Muscle of leg (tissue), 11 donors: ENCODE measurements around the gene EMSY. TPM values are rescaled to one million over a fixed set of nuclear protein-coding genes. Genes with fewer than 3 reads are reported as not detected.
A peak's percentile ranks its signal among the peaks of the same experiment; 100 is the strongest.

ENCODE experiments used
- DNase-seq: peaks from one replicate; pipeline ENCODE4 v3.0.0; 2013
- H3K27ac ChIP-seq: one replicate; pipeline ENCODE4 v1.5.1; 2013; ENCODE audit warnings: mild to moderate bottlenecking, low read length, control low read depth
- H3K27me3 ChIP-seq: one replicate; pipeline ENCODE4 v1.6.1; 2013; ENCODE audit warnings: low read length; ENCODE audit not compliant: control insufficient read depth, insufficient read depth
- H3K36me3 ChIP-seq: one replicate; pipeline ENCODE4 v1.6.1; 2013; ENCODE audit warnings: low read length; ENCODE audit not compliant: control insufficient read depth, insufficient read depth
- H3K4me1 ChIP-seq: one replicate; pipeline ENCODE4 v1.6.1; 2013; ENCODE audit warnings: low read length; ENCODE audit not compliant: control insufficient read depth, insufficient read depth
- H3K4me3 ChIP-seq: one replicate; pipeline ENCODE4 v1.5.1; 2013; ENCODE audit warnings: low read length, control low read depth
- H3K9me3 ChIP-seq: replicated peaks from 2 replicates; pipeline ENCODE4 v1.6.1; 2013; ENCODE audit warnings: low read depth, low read length; ENCODE audit not compliant: control insufficient read depth
- WGBS: methylation state at CpG from one replicate; pipeline ENCODE4 v1.1.5; 2013; ENCODE audit warnings: missing lambda C conversion rate; ENCODE audit not compliant: insufficient coverage; 5-methylcytosine and 5-hydroxymethylcytosine counted together
- polyA plus RNA-seq, 8 donors: library from polyadenylated mRNA; unstranded; fragments of 120-200 nt; gene quantifications; one replicate each; pipeline versions ENCODE4 v1.2.1 to v1.2.3, GENCODE V29; 2013; ENCODE audit warnings: inconsistent platforms in 1 of 8, low replicate concordance in 1 of 8; ENCODE audit not compliant: insufficient read length in 8 of 8, insufficient read depth in 1 of 8
- total RNA-seq: library from RNA; stranded (reverse); fragments of 120-200 nt; gene quantifications from one replicate; pipeline ENCODE4 v1.2.4, GENCODE V29; 2013

Gene EMSY
- total and polyA plus RNA-seq, 9 donors: 12.5 to 16.7 (median 13.6) TPM

- no peaks in the 10 kb centered on the region for H3K4me1 ChIP-seq
- H3K27me3 ChIP-seq: no peaks in the 10 kb centered on the region
- H3K36me3 ChIP-seq: peaks cover 5% of the 10 kb centered on the region
- no peak overlapping the region for H3K27ac ChIP-seq
- no peak overlapping the region for H3K4me3 ChIP-seq
- no peak for DNase-seq
- no peaks in the 10 kb centered on the region for H3K9me3 ChIP-seq
- WGBS: 82% methylated on average over 4 of the region's 5 CpGs
These were observed 65.5 kb downstream of the EMSY start for GRCh38 chr11:76510060-76511047.

GRCh38 chr11:76512851-76513653, 68.2 kb downstream of the EMSY start:
- no peaks in the 10 kb centered on the region for H3K27me3 ChIP-seq
- H3K4me1 ChIP-seq: no peaks in the 10 kb centered on the region
- WGBS: no CpG with 5 or more reads among the region's 1 CpG
- H3K36me3 ChIP-seq: peaks cover 5% of the 10 kb centered on the region
- no peak overlapping the region for H3K4me3 ChIP-seq
- DNase-seq: peak; percentile 48
- no peak overlapping the region for H3K27ac ChIP-seq
- H3K9me3 ChIP-seq: no peaks in the 10 kb centered on the region

GRCh38 chr11:76513654-76514034, 68.8 kb downstream of the EMSY start:
- DNase-seq: no peak
- H3K4me1 ChIP-seq: no peaks in the 10 kb centered on the region
- WGBS: 88% methylated on average over 1 of the region's 3 CpGs
- no peak overlapping the region for H3K4me3 ChIP-seq
- H3K9me3 ChIP-seq: no peaks in the 10 kb centered on the region
- no peaks in the 10 kb centered on the region for H3K27me3 ChIP-seq
- H3K36me3 ChIP-seq: peaks cover 5% of the 10 kb centered on the region
- no peak overlapping the region for H3K27ac ChIP-seq

GRCh38 chr11:76515494-76515893, 70.7 kb downstream of the EMSY start:
- H3K27ac ChIP-seq: no peak overlapping the region
- no CpG with 5 or more reads among the region's 1 CpG for WGBS
- H3K9me3 ChIP-seq: no peaks in the 10 kb centered on the region
- H3K36me3 ChIP-seq: peaks cover 2% of the 10 kb centered on the region
- no peak overlapping the region for H3K4me3 ChIP-seq
- no peaks in the 10 kb centered on the region for H3K4me1 ChIP-seq
- DNase-seq: no peak
- no peaks in the 10 kb centered on the region for H3K27me3 ChIP-seq

- no peaks in the 10 kb centered on the region for H3K9me3 ChIP-seq
- H3K4me3 ChIP-seq: no peak overlapping the region
- no peaks in the 10 kb centered on the region for H3K4me1 ChIP-seq
- H3K27ac ChIP-seq: no peak overlapping the region
- peaks cover 15% of the 10 kb centered on the region for H3K36me3 ChIP-seq
- DNase-seq: no peak
- no peaks in the 10 kb centered on the region for H3K27me3 ChIP-seq
- WGBS: no CpG with 5 or more reads among the region's 5 CpGs
These were observed 78.3 kb downstream of the EMSY start for GRCh38 chr11:76523147-76523546.

GRCh38 chr11:76523786-76524436, 79.1 kb downstream of the EMSY start:
- no peaks in the 10 kb centered on the region for H3K4me1 ChIP-seq
- no peaks in the 10 kb centered on the region for H3K9me3 ChIP-seq
- no peak overlapping the region for H3K27ac ChIP-seq
- H3K27me3 ChIP-seq: no peaks in the 10 kb centered on the region
- WGBS: no CpG with 5 or more reads among the region's 2 CpGs
- H3K36me3 ChIP-seq: peaks cover 15% of the 10 kb centered on the region
- H3K4me3 ChIP-seq: no peak overlapping the region
- no peak for DNase-seq

- no peaks in the 10 kb centered on the region for H3K9me3 ChIP-seq
- H3K27ac ChIP-seq: no peak overlapping the region
- 93% methylated on average over 3 of the region's 4 CpGs for WGBS
- DNase-seq: no peak
- H3K4me3 ChIP-seq: no peak overlapping the region
- H3K27me3 ChIP-seq: no peaks in the 10 kb centered on the region
- no peaks in the 10 kb centered on the region for H3K4me1 ChIP-seq
- peaks cover 17% of the 10 kb centered on the region for H3K36me3 ChIP-seq
These were observed 79.6 kb downstream of the EMSY start for GRCh38 chr11:76524461-76524860.

- H3K4me3 ChIP-seq: no peak overlapping the region
- no peaks in the 10 kb centered on the region for H3K9me3 ChIP-seq
- peaks cover 17% of the 10 kb centered on the region for H3K36me3 ChIP-seq
- no peaks in the 10 kb centered on the region for H3K4me1 ChIP-seq
- peak; percentile 37 for DNase-seq
- no CpG with 5 or more reads among the region's 1 CpG for WGBS
- no peaks in the 10 kb centered on the region for H3K27me3 ChIP-seq
- no peak overlapping the region for H3K27ac ChIP-seq
These were observed 80.1 kb downstream of the EMSY start for GRCh38 chr11:76524919-76525318.

- WGBS: no CpG with 5 or more reads among the region's 2 CpGs
- no peak for DNase-seq
- Histone ChIP-seq H3K27me3 (no peaks in the 10 kb centered on the region), H3K27ac (no peak overlapping the region), H3K4me3 (no peak overlapping the region), H3K9me3 (no peaks in the 10 kb centered on the region), H3K4me1 (no peaks in the 10 kb centered on the region), H3K36me3 (peaks cover 20% of the 10 kb centered on the region)
These were observed 82.1 kb downstream of the EMSY start for GRCh38 chr11:76526878-76527277.

GRCh38 chr11:76542436-76542835, 97.6 kb downstream of the EMSY start:
- H3K36me3 ChIP-seq: peaks cover 40% of the 10 kb centered on the region

More at GRCh38 chr11:76542436-76542835, 97.6 kb downstream of the EMSY start:
- Histone ChIP-seq H3K9me3 (no peaks in the 10 kb centered on the region), H3K27me3 (no peaks in the 10 kb centered on the region), H3K4me3 (no peak overlapping the region), H3K4me1 (no peaks in the 10 kb centered on the region), H3K27ac (no peak overlapping the region)
- DNase-seq: no peak
- no CpG with 5 or more reads among the region's 2 CpGs for WGBS
